Activated gamma-delta T cell (primary cell): ENCODE data around the gene SPCS3.
"Not testable (repeated sequence)": the region's sequence is repeated elsewhere in the genome, so short reads cannot be mapped to it uniquely, and the experiment has no call there.

Experiments
- DNase-seq: peaks from one replicate; lab custom pipeline; 2025; lab: John Stamatoyannopoulos, UW

The SPCS3 gene

DNA sequence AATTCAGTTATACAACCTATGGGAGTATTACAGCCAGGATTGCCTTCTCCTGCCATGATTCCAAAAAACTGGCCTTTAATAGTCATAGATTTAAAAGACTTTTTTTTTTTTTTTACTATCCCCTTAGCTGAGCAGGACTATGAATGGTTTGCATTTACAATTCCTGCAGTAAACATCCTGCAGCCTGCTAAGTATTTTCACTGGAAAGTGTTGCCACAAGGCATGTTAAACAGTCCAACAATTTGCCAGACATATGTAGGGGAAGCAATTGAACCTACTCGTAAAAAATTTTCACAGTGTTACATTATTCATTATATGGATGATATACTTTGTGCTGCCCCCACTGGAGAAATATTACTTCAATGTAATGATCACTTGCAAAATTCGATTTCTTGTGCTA is 27.1 kb downstream of the SPCS3 start:
- not testable (repeated sequence) for DNase-seq

- DNase-seq, result no peak
Measured at GRCh38 chr4:176350671-176351070, 30.9 kb downstream of the SPCS3 start.

- no peak for DNase-seq
Measured at GRCh38 chr4:176354884-176355283, 35.1 kb downstream of the SPCS3 start.

DNA sequence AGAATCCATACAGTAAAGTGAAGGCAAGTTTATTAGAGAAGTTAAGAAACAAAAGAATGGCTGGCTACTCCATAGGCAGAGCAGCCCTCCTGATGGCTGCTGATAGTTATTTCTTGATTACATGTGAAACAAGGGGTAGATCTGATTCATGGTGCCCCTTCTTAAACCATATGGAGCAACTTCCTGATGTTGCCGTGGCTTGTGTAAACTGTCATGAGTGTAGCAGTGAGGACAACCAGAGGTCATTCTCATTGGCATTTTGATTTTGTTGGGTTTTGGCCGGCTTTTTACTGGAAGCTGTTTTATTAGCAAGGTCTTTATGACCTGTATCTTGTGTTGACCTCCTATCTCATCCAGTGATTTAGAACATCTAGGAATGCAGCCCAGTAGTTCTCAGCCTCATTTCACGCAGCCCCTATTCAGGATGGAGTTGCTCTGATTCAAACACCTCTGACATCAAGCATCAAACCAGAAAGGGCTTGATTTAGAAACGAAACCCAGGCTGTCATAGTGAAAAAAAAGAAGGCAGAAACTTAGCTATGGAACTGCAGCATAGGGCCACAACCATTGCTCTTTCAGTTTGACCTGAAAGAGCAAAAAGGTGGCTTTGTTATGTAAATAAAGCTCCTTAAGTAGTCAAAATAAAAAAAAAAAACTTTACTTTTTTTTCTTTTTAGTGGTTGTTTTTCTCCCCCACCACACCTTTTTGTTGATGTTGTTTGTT is 37.8 kb downstream of the SPCS3 start:
- no peak for DNase-seq

- no peak for DNase-seq
Measured at GRCh38 chr4:176358083-176358469, 38.3 kb downstream of the SPCS3 start.

DNA sequence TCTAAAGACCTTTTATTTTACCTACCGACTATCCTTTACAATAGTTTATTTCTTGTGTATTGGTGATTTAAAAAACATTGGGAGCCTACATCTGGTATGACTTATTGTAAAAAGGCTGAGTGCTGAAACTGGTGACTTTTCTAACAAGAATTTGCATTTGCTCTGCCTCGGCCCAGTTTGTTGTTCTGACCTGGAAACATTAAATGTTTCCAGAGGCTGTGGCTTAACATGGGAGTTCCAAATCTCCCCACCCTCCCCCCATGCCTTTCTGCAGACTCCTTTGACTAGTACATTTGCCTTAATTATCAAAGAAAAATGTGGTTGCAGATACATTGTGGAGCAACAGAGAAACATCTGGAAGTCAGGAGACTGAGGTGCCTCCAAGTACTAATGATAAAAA is 39.8 kb downstream of the SPCS3 start:
- no peak for DNase-seq

DNA sequence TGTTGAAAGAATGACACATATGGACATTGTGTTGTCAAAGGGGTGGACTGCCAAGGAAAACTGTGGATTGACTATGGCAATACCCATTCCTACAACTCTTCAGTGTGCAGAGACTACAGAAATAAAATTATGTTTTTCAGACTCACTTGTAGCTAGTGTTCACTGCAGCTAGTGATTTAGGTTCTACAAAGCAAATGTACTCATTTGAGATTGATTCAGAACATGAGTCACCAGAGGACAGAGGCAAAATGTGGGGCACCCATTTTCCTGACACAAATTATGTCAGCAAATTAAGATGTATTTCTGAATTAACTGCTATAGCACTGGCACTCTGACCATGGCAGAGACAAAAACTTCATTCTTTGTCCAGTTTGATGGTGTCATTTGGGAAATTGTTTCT is 40.7 kb downstream of the SPCS3 start:
- no peak for DNase-seq

DNA sequence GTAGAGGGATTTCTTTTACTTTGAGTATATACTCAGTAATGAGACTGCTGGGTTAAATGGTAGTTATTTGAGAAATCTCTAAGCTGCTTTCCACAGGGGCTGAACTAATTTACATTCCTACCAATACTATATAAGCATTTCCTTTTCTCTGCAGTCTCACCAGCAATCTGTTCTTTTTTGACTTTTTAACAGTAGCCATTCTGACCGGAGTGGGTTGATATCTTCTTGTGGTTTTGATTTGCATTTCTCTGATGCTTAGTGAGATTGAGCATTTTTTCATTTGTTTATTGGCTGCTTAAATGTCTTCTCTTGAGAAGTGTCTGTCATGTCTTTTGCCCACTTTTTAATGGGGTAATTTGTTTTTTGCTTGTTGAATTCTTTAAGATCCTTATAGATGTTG is 43.3 kb downstream of the SPCS3 start:
- DNase-seq, result no peak

DNA sequence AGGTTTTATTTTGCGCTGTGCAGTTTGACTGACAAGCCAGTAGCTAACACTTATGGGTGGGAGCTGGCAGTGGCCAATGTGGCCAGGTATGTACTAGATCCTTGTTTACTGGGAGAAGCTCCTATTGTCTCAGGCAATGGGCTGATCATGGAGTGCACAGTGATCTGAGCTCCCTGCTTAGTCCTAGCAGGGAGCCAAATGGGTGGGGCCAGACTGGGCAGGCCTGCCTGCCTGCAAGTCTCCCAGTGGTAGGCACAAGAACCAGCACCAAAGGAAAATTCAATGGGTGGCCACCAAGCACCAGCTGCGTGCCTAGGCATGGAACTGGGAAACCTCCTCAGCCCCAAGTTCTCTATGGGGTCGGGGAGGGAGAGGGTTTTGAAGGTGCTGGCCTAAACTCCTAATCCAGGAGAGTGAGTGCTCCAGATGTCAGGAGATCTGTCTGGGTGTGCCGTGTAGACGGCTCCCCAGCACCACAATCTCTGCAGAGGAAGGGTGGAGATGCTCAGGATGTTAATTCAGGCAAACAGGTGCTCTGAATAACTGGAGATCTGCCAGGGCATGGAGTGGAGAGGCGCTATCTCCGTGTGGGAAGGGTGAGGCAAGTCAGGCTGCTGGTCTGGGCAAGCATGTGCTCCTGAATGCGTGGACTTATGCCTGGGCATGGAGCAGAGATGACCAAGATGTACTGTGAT is 48.2 kb downstream of the SPCS3 start:
- no peak for DNase-seq

DNA sequence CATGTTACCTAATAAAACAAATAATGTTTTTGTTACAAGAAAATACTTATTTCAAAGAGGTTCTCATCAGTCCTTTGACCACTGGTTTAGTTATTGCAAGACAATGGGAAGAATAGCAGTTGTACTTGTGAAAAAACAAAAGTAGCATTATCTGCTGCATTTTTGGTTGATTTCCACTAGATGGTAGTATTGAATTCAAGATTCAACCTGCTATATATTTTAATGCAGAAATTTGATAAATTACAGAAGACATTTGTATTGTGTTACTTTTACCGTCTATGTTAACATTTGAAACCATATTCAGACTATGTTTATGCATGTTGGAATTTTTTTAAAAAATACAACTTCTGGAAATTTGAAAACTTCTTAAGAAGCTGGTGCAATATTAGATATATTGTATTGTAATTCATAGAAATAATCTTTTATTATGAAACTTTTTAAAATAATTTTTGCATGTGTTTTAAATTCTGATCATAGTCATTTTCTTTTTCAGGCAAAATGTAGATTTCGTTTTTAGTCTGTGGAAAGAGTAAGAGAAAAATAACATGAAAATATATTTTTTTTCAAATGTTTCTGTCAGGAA is 56.4 kb downstream of the SPCS3 start:
- DNase-seq, result no peak

DNA sequence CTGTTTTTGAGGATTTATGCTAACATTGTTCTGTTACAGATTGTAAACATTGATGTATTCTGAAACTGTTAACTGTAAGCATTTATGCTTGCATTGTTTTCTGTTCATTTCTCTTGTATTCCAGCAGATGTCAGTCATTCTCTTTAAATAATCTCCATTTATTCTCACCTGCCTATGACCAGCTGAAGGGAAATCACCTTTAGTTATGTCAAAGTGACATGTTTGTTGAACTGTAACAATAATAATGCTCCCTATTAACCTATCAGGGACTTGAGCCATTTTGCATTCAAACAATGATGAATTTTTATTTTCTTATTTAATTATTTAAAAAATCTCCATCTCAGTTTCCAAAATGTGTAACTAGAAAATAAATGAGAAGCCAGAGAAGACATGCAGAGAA is 58.0 kb downstream of the SPCS3 start:
- no peak for DNase-seq

GRCh38 chr4:176380352-176381157 is 60.8 kb downstream of the SPCS3 start:
- no peak for DNase-seq
